K562 (cell line): Measurements from ENCODE around the gene RNF187. TPM values are rescaled to one million over a fixed set of nuclear protein-coding genes. Genes with fewer than 3 reads are reported as not detected.

Experiments used
- ATAC-seq: fragments of 200-7000 bp; cut with Tn5 transposase; 3 replicates; pipeline ENCODE4 v1.9.1; 2020; ENCODE audit warnings: moderate library complexity
- BruUV-seq: library from RNA; stranded (reverse); fragments of 400-500 nt; replicated peaks from 2 replicates; lab custom pipeline; 2021; lab: Mats Ljungman, UMichigan
- CTCF ChIA-PET: fragments of 300-600 bp; formaldehyde crosslinking; extraction: SDS; loops from one replicate; lab custom pipeline; 2021; ENCODE audit warnings: low intra/inter-chr PET ratio; lab: Yijun Ruan, JAX
- POLR2A ChIA-PET: fragments of 300-600, 350-650 bp; sonication (Branson Sonifier 250); formaldehyde crosslinking; extraction: SDS; loops from one replicate; lab custom pipeline; 2021; ENCODE audit warnings: antibody characterized with exemption, inconsistent platforms; lab: Yijun Ruan, JAX
- DNase-seq, 4 experiments: peaks; one replicate each; pipeline versions ENCODE4 v3.0.0 to v3.0.0-alpha.2; 2011 to 2018; ENCODE audit warnings: low spot score in 3 of 4, mixed read lengths in 3 of 4; ENCODE audit errors: extremely low read depth in 1 of 4
- FAIRE-seq: peaks from 2 replicates; lab custom pipeline; 2011; peaks lifted over from hg19 to GRCh38; lab: Jason Lieb, UNC
- H2AFZ ChIP-seq: 2 replicates; pipeline ENCODE4 v1.6.0; 2011; ENCODE audit warnings: low read depth, low read length, control low read depth, inconsistent platforms
- H3K27ac ChIP-seq: fragments of 200-600 bp; 3 replicates; pipeline ENCODE4 v1.8.0; 2011; ENCODE audit warnings: low read depth, mild to moderate bottlenecking, control low read depth, inconsistent platforms, low read length, moderate library complexity, mixed read lengths; ENCODE audit errors: extremely low read depth
- H3K27me3 ChIP-seq, 2 experiments: fragments of 300-600 bp in 1 of 2; 2 replicates in 1 of 2; 3 replicates in 1 of 2; pipeline versions ENCODE4 v1.6.0 to v1.8.0; 2011; ENCODE audit warnings: inconsistent platforms in 2 of 2, low read length in 2 of 2, mild to moderate bottlenecking in 1 of 2, mixed read lengths in 1 of 2, moderate library complexity in 1 of 2; ENCODE audit not compliant: control insufficient read depth in 2 of 2, insufficient read depth in 2 of 2
- H3K36me3 ChIP-seq: fragments of 300-600 bp; 3 replicates; pipeline ENCODE4 v1.8.0; 2011; ENCODE audit warnings: mild to moderate bottlenecking, low read length, inconsistent platforms; ENCODE audit not compliant: control insufficient read depth, insufficient read depth
- H3K4me1 ChIP-seq, 2 experiments: fragments of 200-600 bp in 1 of 2; replicated peaks in 1 of 2; 2 replicates in 1 of 2; 3 replicates in 1 of 2; pipeline versions ENCODE4 v1.5.1 to v1.8.0; 2011; ENCODE audit warnings: inconsistent platforms in 2 of 2, low read length in 2 of 2, mild to moderate bottlenecking in 1 of 2, mixed read lengths in 1 of 2, moderate library complexity in 1 of 2; ENCODE audit not compliant: control insufficient read depth in 2 of 2, insufficient read depth in 2 of 2
- H3K4me2 ChIP-seq: 2 replicates; pipeline ENCODE4 v1.6.1; 2011; ENCODE audit warnings: low read length, control low read depth, inconsistent platforms, mixed read lengths; ENCODE audit not compliant: insufficient read depth
- H3K4me3 ChIP-seq: fragments of 200-600 bp; sonication (generic), shearing (Covaris generic); 2 replicates; pipeline ENCODE4 v1.5.1; 2016; ENCODE audit warnings: control low read depth, inconsistent platforms
- H3K79me2 ChIP-seq: fragments of 200-600 bp; 3 replicates; pipeline ENCODE4 v1.8.0; 2011; ENCODE audit warnings: low read length, inconsistent platforms; ENCODE audit not compliant: control insufficient read depth, insufficient read depth
- H3K9ac ChIP-seq, 2 experiments: 2 replicates each; pipeline versions ENCODE4 v1.6.0 to v1.6.1; 2011; ENCODE audit warnings: low read depth in 2 of 2, low read length in 2 of 2, control low read depth in 1 of 2, inconsistent platforms in 1 of 2, mild to moderate bottlenecking in 1 of 2, mixed read lengths in 1 of 2; ENCODE audit not compliant: insufficient read depth in 1 of 2
- H3K9me1 ChIP-seq: one replicate; pipeline ENCODE4 v1.6.0; 2011; ENCODE audit warnings: inconsistent platforms, mild to moderate bottlenecking, low read length, moderate library complexity; ENCODE audit not compliant: control insufficient read depth, insufficient read depth
- H3K9me3 ChIP-seq: replicated peaks from 2 replicates; pipeline ENCODE4 v1.5.1; 2011; ENCODE audit warnings: low read depth, low read length, inconsistent platforms; ENCODE audit not compliant: control insufficient read depth, insufficient read depth
- H4K20me1 ChIP-seq: replicated peaks from 2 replicates; pipeline ENCODE4 v1.6.1; 2011; ENCODE audit warnings: low read length, inconsistent platforms, mixed read lengths; ENCODE audit not compliant: control insufficient read depth, insufficient read depth
- CBFA2T2 ChIP-seq: fragments of 450-650 bp; conservative IDR thresholded peaks from 2 replicates; pipeline ENCODE4 v1.6.1; 2017; ENCODE audit warnings: mild to moderate bottlenecking
- FIP1L1 ChIP-seq: fragments of 200-400 bp; formaldehyde crosslinking; IDR thresholded peaks from 2 replicates; pipeline ENCODE4 v1.6.1; 2018; ENCODE audit warnings: mild to moderate bottlenecking, low read depth, low read length; ENCODE audit not compliant: poor library complexity, severe bottlenecking
- IRF9 ChIP-seq: fragments of 450-650 bp; IDR thresholded peaks from 2 replicates; pipeline ENCODE4 v1.6.1; 2016; ENCODE audit warnings: missing biosample characterization, missing genetic modification characterization
- NCOA6 ChIP-seq: fragments of 450-650 bp; IDR thresholded peaks from 2 replicates; pipeline ENCODE4 v1.6.1; 2017; ENCODE audit warnings: mild to moderate bottlenecking
- ZNF511 ChIP-seq: sonication (generic); formaldehyde crosslinking; IDR thresholded peaks from 2 replicates; pipeline ENCODE4 v1.8.0; 2022; ENCODE audit warnings: mild to moderate bottlenecking, missing genetic modification reagents
- WGBS: fragments of 100-300 bp; shearing (Covaris generic); methylation state at CpG from one replicate; pipeline ENCODE4 v1.1.6; 2016; ENCODE audit warnings: low coverage, mixed read lengths; ENCODE audit not compliant: insufficient coverage; ENCODE audit errors: missing lambda C conversion rate; 5-methylcytosine and 5-hydroxymethylcytosine counted together
- in situ Hi-C: fragments of 300-500 bp; cut with MboI; formaldehyde crosslinking; loops from 4 replicates; pipeline ENCODE4 v1.15.0; 2018; ENCODE audit warnings: inconsistent platforms, mixed read lengths
- intact Hi-C: fragments of 100-400 bp; cut with micrococcal nuclease; formaldehyde crosslinking; loops from 2 replicates; pipeline ENCODE4 v1.14.2; 2022
- polyA plus RNA-seq, 8 experiments: library from polyadenylated mRNA; depleted of rRNA in 4 of 8; stranded (reverse) in 5 of 8; unstranded in 3 of 8; fragments of >200 nt; fragmentation: Nextera tagmentation in 2 of 8; fragmentation: Illumina TruSeq in 1 of 8; extraction: Ambion mirVana in 2 of 8; extraction: Trizol in 1 of 8; gene quantifications; 2 replicates each; pipeline versions ENCODE4 v1.2.1 to v1.2.3, GENCODE V29; 2011 to 2014; ENCODE audit warnings: inconsistent platforms in 1 of 8, missing spikeins in 1 of 8
- total RNA-seq, 7 experiments: library from RNA; depleted of rRNA in 6 of 7; stranded (reverse); fragments of >200 nt in 6 of 7; fragmentation: Illumina TruSeq in 2 of 7; extraction: Trizol in 2 of 7; gene quantifications; 2 replicates each; pipeline versions ENCODE4 v1.2.1 to v1.2.3, GENCODE V29; 2011 to 2021; ENCODE audit warnings: low replicate concordance in 1 of 7

Gene RNF187
- total and polyA plus RNA-seq, 9 of the 15 experiments (the other 6 are each of a cell fraction or from before 2014, with no cell fraction given), result 2.3 to 119 (median 41.9) TPM

- TF ChIP-seq FIP1L1 (no peak), ZNF511 (CRISPR knock-in tag) (no peak), IRF9 (tag) (0 out of 2 replicates have a peak, but pooled peaks have one; percentile 17), CBFA2T2 (no peak)
These were observed 27.8 kb upstream of the RNF187 start (continued) for GRCh38 chr1:228459091-228459993.

- H3K79me2 ChIP-seq, result peaks cover 32% of the 10 kb centered on the region
- H3K4me1 ChIP-seq, result peaks cover 24 to 38% of the 10 kb centered on the region in 2 experiments
- H3K4me2 ChIP-seq, result no peak overlapping the region
- no peak for DNase-seq
- H3K27ac ChIP-seq, result no peak overlapping the region
- ATAC-seq, result no peak
- H3K9me1 ChIP-seq, result no peaks in the 10 kb centered on the region
- WGBS, result 24% methylated on average over 2 of the region's 2 CpGs
- no peak overlapping the region for H3K9ac ChIP-seq
- in situ Hi-C loops (loop anchor here (5.0 kb wide), 1 partner anchor 51 kb away; no protein-coding TSS in a partner anchor), intact Hi-C loops (no loop called here)
- no peak for FAIRE-seq
- H2AFZ ChIP-seq, result no peak overlapping the region
- TF ChIP-seq CBFA2T2 (no peak), NCOA6 (no peak)
- H3K27me3 ChIP-seq, result peaks cover 0 to 8% of the 10 kb centered on the region in 2 experiments; a peak in 1 of 5 replicates
- CTCF ChIA-PET, result no interaction called here
- POLR2A ChIA-PET, result interaction anchor here (6.4 kb wide), 1 partner anchor 27 kb away, joined by 64 read pairs; the partner anchor contains the start of gene RNF187
- H3K4me3 ChIP-seq, result no peak overlapping the region
- H3K9me3 ChIP-seq, result no peaks in the 10 kb centered on the region
- H4K20me1 ChIP-seq, result no peaks in the 10 kb centered on the region; the same call in 1 of the 2 replicates
- BruUV-seq, result no TSS peak
- peaks cover under 1% of the 10 kb centered on the region; the same call in 2 of the 3 replicates for H3K36me3 ChIP-seq
These were observed 26.4 kb upstream of the RNF187 start for GRCh38 chr1:228460821-228461220.
